Suprapubic skin (tissue), 3 donors: ENCODE data around the gene SLC15A1.

Experiments used
- POLR2A ChIP-seq, 2 donors: fragments of 450-650 bp; IDR thresholded peaks; one replicate each; pipeline ENCODE4 v1.6.1; 2017; ENCODE audit warnings: antibody characterized with exemption in 2 of 2, mild to moderate bottlenecking in 2 of 2, moderate library complexity in 2 of 2
- TF ChIP-seq, protein P1 (sequence below), 2 donors: fragments of 200-600 bp in 1 of 2; fragments of 450-650 bp in 1 of 2; sonication (generic) in 1 of 2; IDR thresholded peaks; one replicate each; pipeline ENCODE4 v1.5.1; 2016 to 2019; ENCODE audit warnings: antibody characterized with exemption in 2 of 2, mild to moderate bottlenecking in 1 of 2, moderate library complexity in 1 of 2

DNA sequence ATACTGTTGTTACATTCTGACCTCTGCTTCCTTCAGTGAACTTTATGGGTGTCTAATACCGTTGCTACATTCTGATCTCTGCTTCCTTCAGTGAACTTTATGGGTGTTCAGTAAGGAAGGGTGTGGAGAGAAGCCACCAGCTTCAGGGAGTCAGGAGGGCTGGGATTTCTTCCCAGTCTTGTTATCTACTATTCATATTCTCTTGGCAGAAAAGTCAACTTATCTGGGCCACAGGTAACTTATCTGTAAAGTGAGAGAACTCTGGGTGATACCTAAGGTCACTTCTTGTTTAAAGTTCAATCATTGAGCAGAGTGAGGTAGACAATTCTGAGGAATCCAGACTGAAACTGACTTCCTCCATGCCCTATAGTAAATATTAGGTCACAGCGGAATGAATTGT is 104.3 kb downstream of the SLC15A1 start:
- TF ChIP-seq, protein P1, sequence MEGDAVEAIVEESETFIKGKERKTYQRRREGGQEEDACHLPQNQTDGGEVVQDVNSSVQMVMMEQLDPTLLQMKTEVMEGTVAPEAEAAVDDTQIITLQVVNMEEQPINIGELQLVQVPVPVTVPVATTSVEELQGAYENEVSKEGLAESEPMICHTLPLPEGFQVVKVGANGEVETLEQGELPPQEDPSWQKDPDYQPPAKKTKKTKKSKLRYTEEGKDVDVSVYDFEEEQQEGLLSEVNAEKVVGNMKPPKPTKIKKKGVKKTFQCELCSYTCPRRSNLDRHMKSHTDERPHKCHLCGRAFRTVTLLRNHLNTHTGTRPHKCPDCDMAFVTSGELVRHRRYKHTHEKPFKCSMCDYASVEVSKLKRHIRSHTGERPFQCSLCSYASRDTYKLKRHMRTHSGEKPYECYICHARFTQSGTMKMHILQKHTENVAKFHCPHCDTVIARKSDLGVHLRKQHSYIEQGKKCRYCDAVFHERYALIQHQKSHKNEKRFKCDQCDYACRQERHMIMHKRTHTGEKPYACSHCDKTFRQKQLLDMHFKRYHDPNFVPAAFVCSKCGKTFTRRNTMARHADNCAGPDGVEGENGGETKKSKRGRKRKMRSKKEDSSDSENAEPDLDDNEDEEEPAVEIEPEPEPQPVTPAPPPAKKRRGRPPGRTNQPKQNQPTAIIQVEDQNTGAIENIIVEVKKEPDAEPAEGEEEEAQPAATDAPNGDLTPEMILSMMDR (IDR thresholded peaks at IDR 0.05), result no peak
- no peak for TF ChIP-seq POLR2A (IDR thresholded peaks at IDR 0.05)
